ENCODE data around the gene BEX5. TPM values are rescaled to one million over a fixed set of nuclear protein-coding genes. Genes with fewer than 3 reads are reported as not detected.
A peak's percentile ranks its signal among the peaks of the same experiment; 100 is the strongest.

Gene BEX5
- polyA plus RNA-seq (2013, experiment 1 of 2) = 17.5 TPM
- polyA plus RNA-seq (2013, experiment 2 of 2) = 17.0 TPM

DNA sequence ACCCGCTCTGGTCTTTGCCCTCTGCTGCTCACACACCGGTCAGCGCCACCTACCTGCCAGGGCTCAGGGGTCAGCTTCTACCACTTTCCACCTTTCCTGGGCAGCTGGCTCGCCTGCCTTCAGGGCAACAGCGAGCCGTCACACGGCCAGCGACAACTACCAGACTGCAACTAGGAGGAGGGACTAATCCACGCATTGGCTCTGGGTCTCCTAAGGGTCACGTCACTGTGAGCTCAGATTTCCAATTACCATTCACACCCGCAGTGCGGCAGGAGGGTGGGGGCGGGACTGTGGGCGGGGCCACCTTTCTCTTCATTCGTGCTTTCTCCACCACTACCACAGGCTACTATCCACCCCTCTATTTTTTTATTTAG, at the start of gene BEX5:
BEX5 (minus strand) TSS at position 172 of the 374 bp plus-strand sequence. CDS start 1,712 bp downstream, outside the sequence.
- H2BK12ac ChIP-seq (ENCODE audit: low read length) = no peak within 1 kb of the TSS
- no peaks in the 10 kb centered on the region for H3K9me3 ChIP-seq (replicated peaks in 1 of 2; ENCODE audit: control insufficient read depth in 2 of 2, insufficient read depth in 1 of 2, low read depth in 1 of 2, low read length in 2 of 2)
- no peak within 1 kb of the TSS for H3K18ac ChIP-seq (ENCODE audit: low read length)
- no CpG with 5 or more reads among the region's 15 CpGs for WGBS, 2 donors (ENCODE audit: extremely low coverage in 2 of 2, insufficient read length in 2 of 2, insufficient replicate concordance in 1 of 2)
- H4K8ac ChIP-seq (ENCODE audit: low read depth, low read length) = no peak within 1 kb of the TSS
- no peak within 1 kb of the TSS for H3K23ac ChIP-seq (ENCODE audit: low read depth, low read length, poor library complexity)
- no peak within 1 kb of the TSS for H4K91ac ChIP-seq (ENCODE audit: low read depth, low read length, poor library complexity)
- no peak within 1 kb of the TSS for H2AK5ac ChIP-seq (ENCODE audit: low read depth, low read length)
- H3K4me1 ChIP-seq (ENCODE audit: control insufficient read depth in 2 of 2, insufficient read depth in 1 of 2, low read depth in 1 of 2, low read length in 2 of 2) = no peaks in the 10 kb centered on the region
- H2BK15ac ChIP-seq (ENCODE audit: low read length) = no peak within 1 kb of the TSS
- H2BK5ac ChIP-seq (ENCODE audit: low read length) = no peak within 1 kb of the TSS
- no peaks in the 10 kb centered on the region for H3K27me3 ChIP-seq (ENCODE audit: control insufficient read depth in 3 of 3, insufficient read depth in 3 of 3, low read depth in 1 of 3, low read length in 3 of 3)
- no peaks in the 10 kb centered on the region for H3K79me1 ChIP-seq (ENCODE audit: low read depth, low read length)
- peak within 1 kb of the TSS; percentile 47 for H3K9ac ChIP-seq (ENCODE audit: low read depth, low read length, poor library complexity)
- no peak within 1 kb of the TSS for H2AFZ ChIP-seq (ENCODE audit: low read length)
- peak within 1 kb of the TSS; percentile 67 for H3K4me2 ChIP-seq (ENCODE audit: insufficient read depth, low read length, poor library complexity, severe bottlenecking)
- H3K36me3 ChIP-seq (replicated peaks in 1 of 2; ENCODE audit: control insufficient read depth in 2 of 2, insufficient read depth in 2 of 2, low read length in 2 of 2) = no peaks in the 10 kb centered on the region
- no peak within 1 kb of the TSS for H2BK120ac ChIP-seq (ENCODE audit: low read depth, low read length)
- H3K4ac ChIP-seq (ENCODE audit: low read length) = no peak within 1 kb of the TSS
- DNase-seq (ENCODE audit: low spot score) = peak; percentile 61
- no peak within 1 kb of the TSS for H3K14ac ChIP-seq (ENCODE audit: low read length)
- H3K4me3 ChIP-seq (ENCODE audit: low read length in 2 of 2) = peak within 1 kb of the TSS in 1 of 2 donors; percentile 87
- H3K27ac ChIP-seq (replicated peaks; ENCODE audit: low read length) = no peak within 1 kb of the TSS

DNA sequence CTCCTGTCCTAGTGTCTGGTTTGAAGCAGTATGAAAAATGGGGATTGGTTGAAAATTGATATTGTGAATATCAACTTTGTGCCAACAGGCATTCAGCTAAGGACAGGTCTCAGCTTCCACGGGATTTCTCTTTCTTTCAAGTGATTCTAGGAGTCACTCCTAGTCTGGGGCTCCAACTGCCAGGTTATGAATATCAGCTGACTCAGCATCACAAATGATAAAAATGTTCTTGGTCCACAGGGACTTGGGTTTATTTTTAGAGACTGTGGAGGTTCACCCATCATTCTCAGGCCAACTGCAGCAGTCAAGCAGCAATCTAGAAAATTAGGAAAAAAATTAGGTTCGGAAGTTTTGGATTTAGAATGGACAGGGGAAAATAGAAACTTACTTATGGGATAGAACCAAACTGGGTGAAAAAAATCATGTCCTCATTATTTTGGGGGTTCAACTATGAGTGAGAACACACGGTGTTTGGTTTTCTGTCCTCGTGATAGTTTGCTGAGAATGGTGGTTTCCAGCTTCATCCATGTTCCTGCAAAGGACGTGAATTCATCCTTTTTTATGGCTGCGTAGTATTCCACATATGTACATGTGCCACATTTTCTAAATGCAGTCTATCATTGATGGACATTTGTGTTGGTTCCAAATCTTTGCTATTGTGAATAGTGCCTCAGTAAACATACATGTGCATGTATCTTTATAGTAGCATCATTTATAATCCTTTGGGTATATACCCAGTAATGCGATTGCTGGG, 30.4 kb upstream of the BEX5 start:
- Histone ChIP-seq H2BK12ac (ENCODE audit: low read length) (no peak overlapping the region), H3K4ac (ENCODE audit: low read length) (no peak overlapping the region)
- no CpG with 5 or more reads among the region's 7 CpGs for WGBS, 2 donors (ENCODE audit: extremely low coverage in 2 of 2, insufficient read length in 2 of 2, insufficient replicate concordance in 1 of 2)

DNA sequence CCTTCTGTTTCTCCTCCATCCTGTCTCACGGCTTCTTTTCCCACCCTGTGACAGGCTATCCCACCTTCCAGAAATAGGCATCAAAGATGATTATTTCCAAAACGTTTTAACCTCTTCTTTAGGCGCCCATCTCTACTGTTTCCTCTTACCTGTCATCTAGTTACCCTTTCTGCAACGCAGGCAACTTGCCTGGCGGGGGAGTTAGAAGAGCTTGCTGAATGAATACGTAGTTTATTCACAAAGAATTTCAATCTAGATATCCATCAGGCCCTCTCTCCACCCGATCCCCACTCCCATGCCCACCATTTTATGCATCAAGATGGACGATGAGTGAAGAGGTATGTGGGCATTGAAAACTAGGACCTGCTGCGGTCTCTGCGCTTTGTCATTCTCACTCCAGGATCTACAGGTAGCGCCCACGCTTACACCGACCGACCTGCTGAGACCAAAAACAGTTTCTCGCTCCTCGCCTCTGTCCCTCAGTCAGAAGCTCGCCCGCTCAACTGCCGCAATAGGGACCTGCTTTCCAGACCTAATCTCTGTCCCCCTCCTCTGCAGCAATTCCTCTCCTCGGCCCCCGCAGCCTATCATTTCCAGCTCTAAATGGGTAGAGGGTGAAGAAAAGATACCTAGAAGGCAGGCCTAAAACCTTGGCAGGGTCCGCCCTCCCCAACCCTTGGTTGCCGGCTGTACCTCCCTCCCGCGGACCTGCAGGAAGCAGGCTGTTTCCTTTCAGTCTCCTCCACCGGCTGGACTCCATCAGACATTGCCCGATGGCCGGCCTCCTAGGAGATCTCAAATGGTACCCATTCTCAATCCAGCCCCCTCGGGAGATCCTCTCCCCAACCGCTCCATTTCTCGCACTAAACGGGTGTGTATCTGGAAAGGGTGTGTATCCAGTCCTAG, 624 bp downstream of the BEX5 start:
- Histone ChIP-seq H3K4me2 (ENCODE audit: insufficient read depth, low read length, poor library complexity, severe bottlenecking) (peak overlapping the region; percentile 67), H3K36me3 (replicated peaks in 1 of 2; ENCODE audit: control insufficient read depth in 2 of 2, insufficient read depth in 2 of 2, low read length in 2 of 2) (no peaks in the 10 kb centered on the region), H3K4ac (ENCODE audit: low read length) (no peak overlapping the region), H3K27ac (replicated peaks; ENCODE audit: low read length) (no peak overlapping the region), H2BK5ac (ENCODE audit: low read length) (no peak overlapping the region), H2AFZ (ENCODE audit: low read length) (no peak overlapping the region), H4K91ac (ENCODE audit: low read depth, low read length, poor library complexity) (no peak overlapping the region), H3K79me1 (ENCODE audit: low read depth, low read length) (no peaks in the 10 kb centered on the region), H3K4me1 (ENCODE audit: control insufficient read depth in 2 of 2, insufficient read depth in 1 of 2, low read depth in 1 of 2, low read length in 2 of 2) (no peaks in the 10 kb centered on the region), H3K4me3 (ENCODE audit: low read length in 2 of 2) (peak overlapping the region in 1 of 2 donors; percentile 87), H4K8ac (ENCODE audit: low read depth, low read length) (no peak overlapping the region), H2BK12ac (ENCODE audit: low read length) (no peak overlapping the region), H3K27me3 (ENCODE audit: control insufficient read depth in 3 of 3, insufficient read depth in 3 of 3, low read depth in 1 of 3, low read length in 3 of 3) (no peaks in the 10 kb centered on the region), H3K18ac (ENCODE audit: low read length) (no peak overlapping the region), H3K9me3 (replicated peaks in 1 of 2; ENCODE audit: control insufficient read depth in 2 of 2, insufficient read depth in 1 of 2, low read depth in 1 of 2, low read length in 2 of 2) (no peaks in the 10 kb centered on the region), H2BK15ac (ENCODE audit: low read length) (no peak overlapping the region), H2BK120ac (ENCODE audit: low read depth, low read length) (no peak overlapping the region), H2AK5ac (ENCODE audit: low read depth, low read length) (no peak overlapping the region), H3K14ac (ENCODE audit: low read length) (no peak overlapping the region), H3K23ac (ENCODE audit: low read depth, low read length, poor library complexity) (no peak overlapping the region), H3K9ac (ENCODE audit: low read depth, low read length, poor library complexity) (peak overlapping the region; percentile 47)
- WGBS, 2 donors (ENCODE audit: extremely low coverage in 2 of 2, insufficient read length in 2 of 2, insufficient replicate concordance in 1 of 2) = no CpG with 5 or more reads among the region's 32 CpGs
- peak; percentile 24 for DNase-seq (ENCODE audit: low spot score)

More for the DNA sequence above, 30.4 kb upstream of the BEX5 start:
- no peak overlapping the region for H3K4me3 ChIP-seq (ENCODE audit: low read length in 2 of 2)
- no peak overlapping the region for H2AK5ac ChIP-seq (ENCODE audit: low read depth, low read length)
- H3K79me1 ChIP-seq (ENCODE audit: low read depth, low read length) = no peaks in the 10 kb centered on the region
- H3K27ac ChIP-seq (replicated peaks; ENCODE audit: low read length) = no peak overlapping the region
- no peaks in the 10 kb centered on the region for H3K9me3 ChIP-seq (replicated peaks in 1 of 2; ENCODE audit: control insufficient read depth in 2 of 2, insufficient read depth in 1 of 2, low read depth in 1 of 2, low read length in 2 of 2)
- no peak overlapping the region for H3K14ac ChIP-seq (ENCODE audit: low read length)
- no peak overlapping the region for H3K23ac ChIP-seq (ENCODE audit: low read depth, low read length, poor library complexity)
- DNase-seq (ENCODE audit: low spot score) = no peak
- H3K9ac ChIP-seq (ENCODE audit: low read depth, low read length, poor library complexity) = no peak overlapping the region
- H3K36me3 ChIP-seq (replicated peaks in 1 of 2; ENCODE audit: control insufficient read depth in 2 of 2, insufficient read depth in 2 of 2, low read length in 2 of 2) = no peaks in the 10 kb centered on the region
- H3K4me2 ChIP-seq (ENCODE audit: insufficient read depth, low read length, poor library complexity, severe bottlenecking) = no peak overlapping the region
- no peak overlapping the region for H2AFZ ChIP-seq (ENCODE audit: low read length)
- no peak overlapping the region for H3K18ac ChIP-seq (ENCODE audit: low read length)
- no peaks in the 10 kb centered on the region for H3K4me1 ChIP-seq (ENCODE audit: control insufficient read depth in 2 of 2, insufficient read depth in 1 of 2, low read depth in 1 of 2, low read length in 2 of 2)
- H4K91ac ChIP-seq (ENCODE audit: low read depth, low read length, poor library complexity) = no peak overlapping the region
- no peaks in the 10 kb centered on the region for H3K27me3 ChIP-seq (ENCODE audit: control insufficient read depth in 3 of 3, insufficient read depth in 3 of 3, low read depth in 1 of 3, low read length in 3 of 3)
- no peak overlapping the region for H2BK15ac ChIP-seq (ENCODE audit: low read length)
- no peak overlapping the region for H2BK120ac ChIP-seq (ENCODE audit: low read depth, low read length)
- H4K8ac ChIP-seq (ENCODE audit: low read depth, low read length) = no peak overlapping the region
- H2BK5ac ChIP-seq (ENCODE audit: low read length) = no peak overlapping the region
